Stomach (tissue), 9 donors: Measurements from ENCODE around the gene SAMD8. TPM values are rescaled to one million over a fixed set of nuclear protein-coding genes. Genes with fewer than 3 reads are reported as not detected.

Experiments
- DNase-seq, 2 donors: peaks; one replicate each; pipeline versions ENCODE4 v3.0.0 to v3.0.0-alpha.2; 2013 to 2019
- H3K27ac ChIP-seq, 5 donors: fragments of 200-600 bp in 4 of 5; sonication (generic) in 4 of 5; one replicate each; pipeline ENCODE4 v1.5.1; 2013 to 2019; ENCODE audit warnings: mild to moderate bottlenecking in 1 of 5, moderate library complexity in 1 of 5
- H3K27me3 ChIP-seq, 3 donors: fragments of 200-600 bp; sonication (generic); one replicate each; pipeline ENCODE4 v1.5.1; 2017 to 2019; ENCODE audit warnings: mixed run types in 1 of 3
- H3K36me3 ChIP-seq, 4 donors: fragments of 200-600 bp; sonication (generic); 1 replicate in 3 of 4; 2 replicates in 1 of 4; pipeline ENCODE4 v1.5.1; 2016 to 2019
- H3K4me1 ChIP-seq, 4 donors: fragments of 200-600 bp; sonication (generic); one replicate each; pipeline ENCODE4 v1.5.1; 2016 to 2019
- H3K4me3 ChIP-seq, 4 donors: fragments of 200-600 bp; sonication (generic) in 3 of 4; one replicate each; pipeline ENCODE4 v1.5.1; 2016 to 2019; ENCODE audit warnings: mild to moderate bottlenecking in 1 of 4
- H3K9me3 ChIP-seq, 4 donors: fragments of 200-600 bp; sonication (generic); one replicate each; pipeline ENCODE4 v1.5.1; 2016 to 2019
- EP300 ChIP-seq: sonication (generic); formaldehyde crosslinking; IDR thresholded peaks from one replicate; pipeline ENCODE4 v1.6.1; 2017; ENCODE audit warnings: antibody characterized with exemption
- POLR2A ChIP-seq, 4 donors: fragments of 450-650 bp; IDR thresholded peaks; one replicate each; pipeline ENCODE4 v1.6.1; 2016; ENCODE audit warnings: antibody characterized with exemption in 4 of 4, control low read depth in 2 of 4, mild to moderate bottlenecking in 1 of 4, moderate library complexity in 1 of 4
- POLR2AphosphoS5 ChIP-seq, 3 donors: sonication (generic); formaldehyde crosslinking; IDR thresholded peaks; one replicate each; pipeline ENCODE4 v1.6.1; 2016; ENCODE audit warnings: antibody characterized with exemption in 3 of 3
- WGBS, 5 donors: extraction: QIAGEN DNeasy Blood & Tissue Kit in 3 of 5; methylation state at CpG; one replicate each; pipeline versions ENCODE4 v1.1.5 to v1.1.7; 2013 to 2018; 5-methylcytosine and 5-hydroxymethylcytosine counted together
- intact Hi-C: fragments of 100-400 bp; cut with DNase I; formaldehyde crosslinking; loops from one replicate; pipeline ENCODE4 v1.15.1; 2023; ENCODE audit warnings: low total_unique reads
- polyA plus RNA-seq, 3 donors: library from polyadenylated mRNA; stranded (reverse); fragments of 200-250 nt; gene quantifications; one replicate each; pipeline ENCODE4 v1.2.3, GENCODE V29; 2013
- total RNA-seq, 5 donors: library from RNA; depleted of rRNA; stranded (reverse); fragments of >200 nt; gene quantifications; one replicate each; pipeline versions ENCODE4 v1.1.0 to v1.2.3, GENCODE V29; 2014 to 2016
- TF ChIP-seq, protein P1 (sequence below), 7 experiments: fragments of 450-650 bp in 4 of 7; fragments of 200-600 bp in 3 of 7; sonication (generic) in 3 of 7; IDR thresholded peaks; one replicate each; pipeline ENCODE4 v1.5.1; 2016 to 2019; ENCODE audit warnings: antibody characterized with exemption in 7 of 7, control low read depth in 2 of 7, mild to moderate bottlenecking in 1 of 7
- donor health status: healthy with polysubstance abuse.
- donor health status: Bipolar disorder and iron deficiency.
- donor health status: healthy.

SAMD8 gene
- total and polyA plus RNA-seq, 8 donors: 2.9 to 34.9 (median 5.5) TPM

DNA sequence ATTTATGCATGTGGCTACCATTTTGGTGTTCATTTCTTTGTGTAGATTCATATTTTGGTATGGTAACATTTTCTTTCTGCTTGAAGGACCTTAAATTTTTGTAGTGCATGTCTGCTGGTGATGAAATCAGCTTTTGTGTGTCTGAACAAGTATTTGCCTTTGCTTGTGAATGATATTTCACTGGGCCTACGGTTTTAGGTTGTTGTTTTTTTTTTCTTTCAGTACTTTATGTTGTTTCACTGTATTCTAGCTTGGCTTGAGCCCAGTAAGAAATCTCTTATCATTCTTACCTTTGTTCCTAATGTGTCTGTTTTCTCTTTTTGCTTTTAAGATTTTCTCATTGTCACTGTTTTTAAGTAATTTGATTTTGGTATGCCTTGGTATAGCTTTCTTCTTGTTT lies 31.9 kb downstream of the SAMD8 start:
- 14 to 35% (median 26%) methylated on average over 1 of the region's 1 CpG for WGBS, 5 donors

DNA sequence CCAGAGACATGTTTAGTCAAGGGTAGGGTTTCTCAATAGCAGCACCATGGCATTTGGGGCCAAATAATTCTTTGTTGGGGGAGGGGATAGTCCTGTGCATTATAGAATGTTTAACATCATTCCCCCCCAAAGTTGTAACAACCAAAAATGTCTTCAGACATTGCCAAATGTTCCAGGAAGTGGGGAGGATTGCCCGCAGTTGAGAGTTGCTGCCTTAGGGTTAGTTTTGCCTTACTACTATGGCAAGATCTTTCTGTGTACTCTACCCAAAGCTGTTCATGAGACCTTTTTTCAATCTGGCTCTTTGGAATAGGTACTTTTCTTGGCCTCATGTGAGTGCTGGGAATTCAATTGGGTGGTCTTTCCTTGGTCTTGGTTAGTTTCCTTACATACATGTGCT lies 34.1 kb downstream of the SAMD8 start:
- no peak overlapping the region for H3K27ac ChIP-seq
- peaks cover under 1 to 5% (median 3%) of the 10 kb centered on the region in 4 donors for H3K36me3 ChIP-seq
- peaks cover 0 to 37% (median 12%) of the 10 kb centered on the region in 4 donors for H3K4me1 ChIP-seq
- H3K27me3 ChIP-seq: no peaks in the 10 kb centered on the region
- no peaks in the 10 kb centered on the region for H3K9me3 ChIP-seq
- 81 to 97% (median 86%) methylated on average over 1 of the region's 1 CpG for WGBS, 5 donors
- no peak for TF ChIP-seq POLR2A (IDR thresholded peaks at IDR 0.05)
- no peak overlapping the region for H3K4me3 ChIP-seq
- intact Hi-C loops: no loop called here
- no peak for DNase-seq

More for the DNA sequence above, 31.9 kb downstream of the SAMD8 start:
- no peak overlapping the region for H3K4me3 ChIP-seq
- intact Hi-C loops: no loop called here
- no peaks in the 10 kb centered on the region for H3K36me3 ChIP-seq
- peaks cover under 1 to 54% (median 18%) of the 10 kb centered on the region in 4 donors for H3K4me1 ChIP-seq
- no peak for DNase-seq
- H3K27me3 ChIP-seq: no peaks in the 10 kb centered on the region
- TF ChIP-seq POLR2AphosphoS5 (IDR thresholded peaks at IDR 0.05) (no peak), POLR2A (IDR thresholded peaks at IDR 0.05) (no peak), EP300 (no peak)
- TF ChIP-seq, protein P1, sequence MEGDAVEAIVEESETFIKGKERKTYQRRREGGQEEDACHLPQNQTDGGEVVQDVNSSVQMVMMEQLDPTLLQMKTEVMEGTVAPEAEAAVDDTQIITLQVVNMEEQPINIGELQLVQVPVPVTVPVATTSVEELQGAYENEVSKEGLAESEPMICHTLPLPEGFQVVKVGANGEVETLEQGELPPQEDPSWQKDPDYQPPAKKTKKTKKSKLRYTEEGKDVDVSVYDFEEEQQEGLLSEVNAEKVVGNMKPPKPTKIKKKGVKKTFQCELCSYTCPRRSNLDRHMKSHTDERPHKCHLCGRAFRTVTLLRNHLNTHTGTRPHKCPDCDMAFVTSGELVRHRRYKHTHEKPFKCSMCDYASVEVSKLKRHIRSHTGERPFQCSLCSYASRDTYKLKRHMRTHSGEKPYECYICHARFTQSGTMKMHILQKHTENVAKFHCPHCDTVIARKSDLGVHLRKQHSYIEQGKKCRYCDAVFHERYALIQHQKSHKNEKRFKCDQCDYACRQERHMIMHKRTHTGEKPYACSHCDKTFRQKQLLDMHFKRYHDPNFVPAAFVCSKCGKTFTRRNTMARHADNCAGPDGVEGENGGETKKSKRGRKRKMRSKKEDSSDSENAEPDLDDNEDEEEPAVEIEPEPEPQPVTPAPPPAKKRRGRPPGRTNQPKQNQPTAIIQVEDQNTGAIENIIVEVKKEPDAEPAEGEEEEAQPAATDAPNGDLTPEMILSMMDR (IDR thresholded peaks at IDR 0.05): no peak
- H3K27ac ChIP-seq: no peak overlapping the region
- H3K9me3 ChIP-seq: no peaks in the 10 kb centered on the region

DNA sequence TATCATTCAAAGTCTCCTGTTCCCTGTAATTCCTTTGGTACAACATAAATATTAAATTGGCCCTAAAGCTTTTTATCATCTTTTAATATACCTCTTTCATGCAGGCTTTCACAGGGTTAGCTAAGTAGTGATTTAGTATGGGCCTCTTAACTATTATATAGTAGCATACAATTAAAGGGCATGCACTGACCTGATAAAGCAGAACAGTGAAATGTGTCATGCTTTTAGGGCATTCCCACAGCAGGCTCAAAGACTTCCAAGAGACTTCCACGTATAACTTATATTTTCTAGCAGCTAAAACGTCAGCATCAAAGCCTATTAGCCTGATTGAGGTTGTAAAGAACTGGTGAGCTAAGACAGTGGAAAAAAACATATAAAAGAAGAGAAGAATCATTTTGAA lies 35.3 kb downstream of the SAMD8 start:
- Histone ChIP-seq H3K9me3 (no peaks in the 10 kb centered on the region), H3K27me3 (no peaks in the 10 kb centered on the region), H3K4me1 (peaks cover 0 to 37% (median 12%) of the 10 kb centered on the region in 4 donors), H3K36me3 (peaks cover 12 to 17% (median 15%) of the 10 kb centered on the region in 4 donors), H3K4me3 (no peak overlapping the region), H3K27ac (no peak overlapping the region)
- 85 to 96% (median 91%) methylated on average over 2 of the region's 2 CpGs for WGBS, 5 donors
- TF ChIP-seq POLR2A (IDR thresholded peaks at IDR 0.05) (no peak), EP300 (no peak)
- TF ChIP-seq, protein P1 (IDR thresholded peaks at IDR 0.05): no peak
- intact Hi-C loops: no loop called here
- no peak for DNase-seq

DNA sequence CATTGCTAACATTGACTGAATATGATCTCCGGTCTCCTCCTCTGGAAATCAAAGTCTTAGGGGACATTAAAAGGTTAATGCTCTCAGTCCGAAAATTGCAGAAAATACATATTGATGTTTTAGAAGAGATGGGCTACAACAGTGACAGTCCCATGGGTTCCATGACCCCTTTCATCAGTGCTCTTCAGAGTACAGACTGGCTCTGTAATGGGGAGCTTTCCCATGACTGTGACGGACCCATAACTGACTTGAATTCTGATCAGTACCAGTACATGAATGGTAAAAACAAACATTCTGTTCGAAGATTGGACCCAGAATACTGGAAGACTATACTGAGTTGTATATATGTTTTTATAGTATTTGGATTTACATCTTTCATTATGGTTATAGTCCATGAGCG lies 39.2 kb downstream of the SAMD8 start:
- Histone ChIP-seq H3K4me3 (no peak overlapping the region), H3K36me3 (peaks cover 16 to 36% (median 31%) of the 10 kb centered on the region in 4 donors), H3K27me3 (no peaks in the 10 kb centered on the region), H3K9me3 (no peaks in the 10 kb centered on the region), H3K27ac (no peak overlapping the region), H3K4me1 (peaks cover 0 to 11% (median 0%) of the 10 kb centered on the region in 4 donors)
- TF ChIP-seq, protein P1 (IDR thresholded peaks at IDR 0.05): no peak
- TF ChIP-seq POLR2A (IDR thresholded peaks at IDR 0.05) (no peak), POLR2AphosphoS5 (IDR thresholded peaks at IDR 0.05) (no peak), EP300 (no peak)
- intact Hi-C loops: no loop called here
- 92 to 97% (median 94%) methylated on average over 5 of the region's 5 CpGs for WGBS, 5 donors
- DNase-seq: no peak

DNA sequence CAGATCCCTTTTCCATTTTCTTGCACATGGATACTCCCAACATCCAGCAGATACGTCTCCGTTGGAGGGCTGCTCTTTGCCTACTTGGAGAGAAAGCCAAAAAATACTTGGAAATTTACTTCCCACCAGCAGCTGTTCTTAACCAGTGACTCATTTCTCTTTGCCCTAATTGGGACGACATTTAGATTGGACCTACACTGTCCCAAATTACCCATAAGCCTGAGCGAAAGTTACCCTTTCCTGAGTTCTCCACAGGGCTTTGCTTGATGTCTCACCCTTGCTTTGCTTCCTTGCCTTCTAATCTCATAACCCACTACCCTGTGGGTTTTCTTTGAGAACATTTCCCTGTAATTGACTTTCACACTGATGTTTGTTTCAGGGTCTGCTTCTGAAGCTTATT lies 48.1 kb downstream of the SAMD8 start:
- DNase-seq: no peak
- peaks cover 0 to 9% (median 3%) of the 10 kb centered on the region in 4 donors for H3K4me1 ChIP-seq
- no peaks in the 10 kb centered on the region for H3K9me3 ChIP-seq
- WGBS, 5 donors: 61 to 87% (median 68%) methylated on average over 4 of the region's 4 CpGs
- H3K27ac ChIP-seq: no peak overlapping the region
- intact Hi-C loops: no loop called here
- no peak for TF ChIP-seq EP300
- TF ChIP-seq POLR2A (IDR thresholded peaks at IDR 0.05): no peak
- H3K36me3 ChIP-seq: peaks cover 0 to 7% (median 5%) of the 10 kb centered on the region in 4 donors
- no peak overlapping the region for H3K4me3 ChIP-seq
- H3K27me3 ChIP-seq: no peaks in the 10 kb centered on the region
